Adipocyte (in vitro differentiated cells): ENCODE measurements around the gene HOXB2.

Experiments used
- DNase-seq: peaks from one replicate; pipeline ENCODE4 v3.0.0-alpha.2; 2015; ENCODE audit warnings: low read depth
- H3K27me3 ChIP-seq: replicated peaks from 2 replicates; pipeline ENCODE4 v1.7.0; 2013; ENCODE audit warnings: mild to moderate bottlenecking, low read length, moderate library complexity; ENCODE audit not compliant: control insufficient read depth, insufficient read depth
- H3K36me3 ChIP-seq: 2 replicates; pipeline ENCODE4 v1.7.0; 2013; ENCODE audit warnings: low read length, mild to moderate bottlenecking, moderate library complexity; ENCODE audit not compliant: control insufficient read depth, insufficient read depth, severe bottlenecking
- H3K4me1 ChIP-seq: 2 replicates; pipeline ENCODE4 v1.7.0; 2013; ENCODE audit warnings: mild to moderate bottlenecking, low read length, moderate library complexity; ENCODE audit not compliant: control insufficient read depth, insufficient read depth
- H3K4me3 ChIP-seq: 2 replicates; pipeline ENCODE4 v1.7.0; 2013; ENCODE audit warnings: mild to moderate bottlenecking, low read length, moderate library complexity
- H3K9ac ChIP-seq: 2 replicates; pipeline ENCODE4 v1.7.0; 2013; ENCODE audit warnings: mild to moderate bottlenecking, low read length, moderate library complexity
- H3K9me3 ChIP-seq: 2 replicates; pipeline ENCODE4 v1.7.0; 2013; ENCODE audit warnings: mild to moderate bottlenecking, low read length, moderate library complexity; ENCODE audit not compliant: control insufficient read depth

HOXB2 gene

GRCh38 chr17:48528153-48528935 is 16.6 kb downstream of the HOXB2 start:
- no peaks in the 10 kb centered on the region for H3K9me3 ChIP-seq
- no peaks in the 10 kb centered on the region for H3K36me3 ChIP-seq
- no peak overlapping the region for H3K4me3 ChIP-seq
- no peaks in the 10 kb centered on the region for H3K4me1 ChIP-seq
- no peak for DNase-seq
- H3K27me3 ChIP-seq, result peaks cover 14% of the 10 kb centered on the region
- no peak overlapping the region for H3K9ac ChIP-seq

- no peak for DNase-seq
- Histone ChIP-seq H3K36me3 (no peaks in the 10 kb centered on the region), H3K9ac (no peak overlapping the region), H3K9me3 (no peaks in the 10 kb centered on the region), H3K4me3 (no peak overlapping the region), H3K27me3 (peaks cover 14% of the 10 kb centered on the region), H3K4me1 (peaks cover 3% of the 10 kb centered on the region)
These were observed 17.4 kb downstream of the HOXB2 start for GRCh38 chr17:48527547-48527932.

GRCh38 chr17:48526608-48527546 is 18.0 kb downstream of the HOXB2 start:
- no peaks in the 10 kb centered on the region for H3K9me3 ChIP-seq
- H3K9ac ChIP-seq, result no peak overlapping the region
- H3K36me3 ChIP-seq, result no peaks in the 10 kb centered on the region
- no peak for DNase-seq
- H3K27me3 ChIP-seq, result peaks cover 14% of the 10 kb centered on the region
- H3K4me3 ChIP-seq, result no peak overlapping the region
- peaks cover 9% of the 10 kb centered on the region for H3K4me1 ChIP-seq

GRCh38 chr17:48523010-48523409 is 21.9 kb downstream of the HOXB2 start:
- no peaks in the 10 kb centered on the region for H3K9me3 ChIP-seq
- peaks cover 7% of the 10 kb centered on the region for H3K27me3 ChIP-seq
- DNase-seq, result no peak
- peaks cover 11% of the 10 kb centered on the region for H3K4me1 ChIP-seq
- H3K9ac ChIP-seq, result no peak overlapping the region
- no peak overlapping the region for H3K4me3 ChIP-seq
- H3K36me3 ChIP-seq, result no peaks in the 10 kb centered on the region

- no peaks in the 10 kb centered on the region for H3K36me3 ChIP-seq
- peaks cover 7% of the 10 kb centered on the region for H3K27me3 ChIP-seq
- DNase-seq, result no peak
- no peaks in the 10 kb centered on the region for H3K9me3 ChIP-seq
- no peak overlapping the region for H3K4me3 ChIP-seq
- H3K4me1 ChIP-seq, result peaks cover 11% of the 10 kb centered on the region
- H3K9ac ChIP-seq, result no peak overlapping the region
These were observed 22.8 kb downstream of the HOXB2 start for GRCh38 chr17:48522031-48522653.

- Histone ChIP-seq H3K9me3 (no peaks in the 10 kb centered on the region), H3K4me1 (peaks cover 18% of the 10 kb centered on the region), H3K27me3 (no peaks in the 10 kb centered on the region), H3K36me3 (no peaks in the 10 kb centered on the region), H3K9ac (no peak overlapping the region), H3K4me3 (no peak overlapping the region)
- DNase-seq, result no peak
These were observed 24.3 kb downstream of the HOXB2 start for GRCh38 chr17:48520631-48521079.

- no peak overlapping the region for H3K9ac ChIP-seq
- DNase-seq, result no peak
- H3K9me3 ChIP-seq, result no peaks in the 10 kb centered on the region
- peaks cover 18% of the 10 kb centered on the region for H3K4me1 ChIP-seq
- H3K27me3 ChIP-seq, result no peaks in the 10 kb centered on the region
- no peak overlapping the region for H3K4me3 ChIP-seq
- H3K36me3 ChIP-seq, result no peaks in the 10 kb centered on the region
These were observed 25.5 kb downstream of the HOXB2 start for GRCh38 chr17:48519427-48519826.

- no peak overlapping the region for H3K4me3 ChIP-seq
- H3K4me1 ChIP-seq, result peaks cover 14% of the 10 kb centered on the region
- H3K9ac ChIP-seq, result no peak overlapping the region
- H3K36me3 ChIP-seq, result no peaks in the 10 kb centered on the region
- DNase-seq, result no peak
- no peaks in the 10 kb centered on the region for H3K27me3 ChIP-seq
- no peaks in the 10 kb centered on the region for H3K9me3 ChIP-seq
These were observed 27.4 kb downstream of the HOXB2 start for GRCh38 chr17:48517478-48517877.

- H3K9ac ChIP-seq, result no peak overlapping the region
- peaks cover 12% of the 10 kb centered on the region for H3K4me1 ChIP-seq
- no peak for DNase-seq
- no peaks in the 10 kb centered on the region for H3K9me3 ChIP-seq
- H3K36me3 ChIP-seq, result no peaks in the 10 kb centered on the region
- no peaks in the 10 kb centered on the region for H3K27me3 ChIP-seq
- H3K4me3 ChIP-seq, result no peak overlapping the region
These were observed 28.7 kb downstream of the HOXB2 start for GRCh38 chr17:48515925-48516900.

- H3K4me1 ChIP-seq, result peaks cover 21% of the 10 kb centered on the region
- H3K27me3 ChIP-seq, result no peaks in the 10 kb centered on the region
- no peak overlapping the region for H3K9ac ChIP-seq
- H3K9me3 ChIP-seq, result no peaks in the 10 kb centered on the region
- no peaks in the 10 kb centered on the region for H3K36me3 ChIP-seq
- DNase-seq, result no peak
- no peak overlapping the region for H3K4me3 ChIP-seq
These were observed 30.4 kb downstream of the HOXB2 start for GRCh38 chr17:48514477-48514876.
